Upper lobe of left lung (tissue), 6 donors: ENCODE data around the gene ZNF750. TPM values are rescaled to one million over a fixed set of nuclear protein-coding genes. Genes with fewer than 3 reads are reported as not detected.

Experiments
- ATAC-seq, 2 donors: fragments of 200-7000 bp; cut with Tn5 transposase; one replicate each; pipeline ENCODE4 v1.9.1; 2022; ENCODE audit warnings: mild to moderate bottlenecking in 2 of 2, moderate library complexity in 2 of 2; ENCODE audit not compliant: low FRiP score in 2 of 2
- DNase-seq, 2 donors: peaks; one replicate each; pipeline ENCODE4 v3.0.0-alpha.2; 2019 to 2020
- H3K27ac ChIP-seq, 4 donors: fragments of 200-600 bp; sonication (generic); one replicate each; pipeline ENCODE4 v1.5.1; 2016 to 2019
- H3K27me3 ChIP-seq, 4 donors: fragments of 200-600 bp; sonication (generic); one replicate each; pipeline ENCODE4 v1.5.1; 2017 to 2019
- H3K36me3 ChIP-seq, 4 donors: fragments of 200-600 bp; sonication (generic); one replicate each; pipeline ENCODE4 v1.5.1; 2016 to 2019
- H3K4me1 ChIP-seq, 4 donors: fragments of 200-600 bp; sonication (generic); one replicate each; pipeline ENCODE4 v1.5.1; 2018 to 2019
- H3K4me3 ChIP-seq, 4 donors: fragments of 200-600 bp; sonication (generic); one replicate each; pipeline ENCODE4 v1.5.1; 2017 to 2019; ENCODE audit warnings: mild to moderate bottlenecking in 2 of 4, moderate library complexity in 1 of 4
- H3K9me3 ChIP-seq, 4 donors: fragments of 200-600 bp; sonication (generic); one replicate each; pipeline ENCODE4 v1.5.1; 2018 to 2019
- EP300 ChIP-seq, 4 donors: sonication (generic); formaldehyde crosslinking; IDR thresholded peaks; one replicate each; pipeline ENCODE4 v1.5.1; 2017; ENCODE audit warnings: antibody characterized with exemption in 4 of 4, control low read depth in 2 of 4
- POLR2A ChIP-seq, 4 donors: fragments of 450-650 bp; IDR thresholded peaks; one replicate each; pipeline ENCODE4 v1.5.1; 2016 to 2017; ENCODE audit warnings: antibody characterized with exemption in 4 of 4, mild to moderate bottlenecking in 2 of 4
- POLR2AphosphoS5 ChIP-seq, 2 donors: sonication (generic); formaldehyde crosslinking; IDR thresholded peaks; one replicate each; pipeline ENCODE4 v1.5.1; 2017; ENCODE audit warnings: antibody characterized with exemption in 2 of 2
- WGBS, 2 donors: methylation state at CpG; one replicate each; pipeline ENCODE4 v1.1.5; 2017 to 2018; 5-methylcytosine and 5-hydroxymethylcytosine counted together
- total RNA-seq, 6 donors: library from RNA; depleted of rRNA in 4 of 6; stranded (reverse); fragments of >200 nt in 4 of 6; gene quantifications; one replicate each; pipeline versions ENCODE4 v1.1.0 to v1.2.1, GENCODE V29; 2016 to 2021
- TF ChIP-seq, protein P1 (sequence below), 6 experiments: fragments of 450-650 bp in 4 of 6; fragments of 200-600 bp in 2 of 6; sonication (generic) in 2 of 6; IDR thresholded peaks; one replicate each; pipeline ENCODE4 v1.5.1; 2016 to 2019; ENCODE audit warnings: antibody characterized with exemption in 6 of 6
- donor health status: DM: no; HTN: no; CAD: no; lungs with moderate emphysema.
- donor health status: DM: no; HTN: yes; CAD: no; lungs with severe emphysema.

Gene ZNF750
- total RNA-seq, 6 donors from 2014 or later: 2.9 to 14.4 (median 6.9) TPM

DNA sequence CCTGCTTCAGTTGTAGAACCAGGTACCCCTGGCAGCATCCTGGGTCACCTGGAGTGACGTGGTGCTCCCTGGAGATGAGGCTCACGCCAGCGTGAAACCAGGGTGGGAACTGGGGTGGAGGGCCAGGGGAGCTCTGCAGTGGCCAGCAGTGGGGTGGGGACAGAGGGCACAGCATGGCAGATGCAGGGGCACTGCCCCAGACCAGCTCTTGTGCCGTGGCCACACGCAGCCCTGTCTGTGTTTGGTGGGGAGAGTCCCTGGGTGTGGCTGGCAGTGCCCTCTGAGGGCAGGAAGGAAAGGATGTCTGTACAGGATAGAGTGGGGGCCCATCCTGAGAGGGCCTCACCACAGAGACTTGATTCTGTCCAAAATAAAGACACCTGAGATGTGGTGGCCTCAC lies 24.5 kb downstream of the ZNF750 start:
- Histone ChIP-seq H3K9me3 (peaks cover 0 to 5% (median 0%) of the 10 kb centered on the region in 4 donors), H3K4me1 (peaks cover 0 to 7% (median 2%) of the 10 kb centered on the region in 4 donors), H3K27me3 (no peaks in the 10 kb centered on the region), H3K4me3 (no peak overlapping the region), H3K36me3 (peaks cover 6 to 41% (median 18%) of the 10 kb centered on the region in 4 donors), H3K27ac (peak overlapping the region in 1 of 4 donors; percentile 12)
- TF ChIP-seq, protein P1, sequence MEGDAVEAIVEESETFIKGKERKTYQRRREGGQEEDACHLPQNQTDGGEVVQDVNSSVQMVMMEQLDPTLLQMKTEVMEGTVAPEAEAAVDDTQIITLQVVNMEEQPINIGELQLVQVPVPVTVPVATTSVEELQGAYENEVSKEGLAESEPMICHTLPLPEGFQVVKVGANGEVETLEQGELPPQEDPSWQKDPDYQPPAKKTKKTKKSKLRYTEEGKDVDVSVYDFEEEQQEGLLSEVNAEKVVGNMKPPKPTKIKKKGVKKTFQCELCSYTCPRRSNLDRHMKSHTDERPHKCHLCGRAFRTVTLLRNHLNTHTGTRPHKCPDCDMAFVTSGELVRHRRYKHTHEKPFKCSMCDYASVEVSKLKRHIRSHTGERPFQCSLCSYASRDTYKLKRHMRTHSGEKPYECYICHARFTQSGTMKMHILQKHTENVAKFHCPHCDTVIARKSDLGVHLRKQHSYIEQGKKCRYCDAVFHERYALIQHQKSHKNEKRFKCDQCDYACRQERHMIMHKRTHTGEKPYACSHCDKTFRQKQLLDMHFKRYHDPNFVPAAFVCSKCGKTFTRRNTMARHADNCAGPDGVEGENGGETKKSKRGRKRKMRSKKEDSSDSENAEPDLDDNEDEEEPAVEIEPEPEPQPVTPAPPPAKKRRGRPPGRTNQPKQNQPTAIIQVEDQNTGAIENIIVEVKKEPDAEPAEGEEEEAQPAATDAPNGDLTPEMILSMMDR (IDR thresholded peaks at IDR 0.05): no peak
- ATAC-seq (no peak), DNase-seq (no peak)
- WGBS, 2 donors: 76% methylated on average over 5 of the region's 5 CpGs; no CpG with 5 or more reads in 1 of the 2 donors

DNA sequence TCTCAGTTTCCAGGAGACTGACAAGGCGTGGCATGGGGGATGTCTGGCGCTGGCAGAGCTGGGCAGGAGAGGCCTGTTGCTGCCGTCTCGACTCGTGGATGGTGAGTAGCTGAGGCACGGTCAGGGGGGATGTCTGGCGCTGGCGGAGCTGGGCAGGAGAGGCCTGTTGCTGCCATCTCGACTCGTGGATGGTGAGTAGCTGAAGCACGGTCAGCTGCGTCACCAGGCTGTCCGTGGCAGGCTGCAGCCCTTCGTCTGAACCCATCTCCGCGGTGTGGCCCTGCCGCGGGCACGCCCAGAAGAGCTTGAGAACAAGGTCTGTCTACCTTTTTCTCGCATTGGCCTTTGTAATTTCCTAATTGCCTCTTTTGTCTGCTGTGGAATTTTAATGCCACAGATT lies 25.0 kb downstream of the ZNF750 start:
- Histone ChIP-seq H3K4me1 (peaks cover 0 to 7% (median 2%) of the 10 kb centered on the region in 4 donors), H3K27ac (no peak overlapping the region), H3K27me3 (no peaks in the 10 kb centered on the region), H3K36me3 (peaks cover 6 to 44% (median 18%) of the 10 kb centered on the region in 4 donors), H3K9me3 (peaks cover 0 to 1% (median 0%) of the 10 kb centered on the region in 4 donors), H3K4me3 (no peak overlapping the region)
- DNase-seq: peak in 1 of 2 donors; percentile 76
- TF ChIP-seq EP300 (IDR thresholded peaks at IDR 0.05) (no peak), POLR2A (IDR thresholded peaks at IDR 0.05) (no peak), POLR2AphosphoS5 (IDR thresholded peaks at IDR 0.05) (no peak)
- TF ChIP-seq, protein P1 (IDR thresholded peaks at IDR 0.05): no peak
- WGBS, 2 donors: 96 to 98% methylated on average over 17 to 20 of the region's 20 CpGs
- ATAC-seq: no peak

DNA sequence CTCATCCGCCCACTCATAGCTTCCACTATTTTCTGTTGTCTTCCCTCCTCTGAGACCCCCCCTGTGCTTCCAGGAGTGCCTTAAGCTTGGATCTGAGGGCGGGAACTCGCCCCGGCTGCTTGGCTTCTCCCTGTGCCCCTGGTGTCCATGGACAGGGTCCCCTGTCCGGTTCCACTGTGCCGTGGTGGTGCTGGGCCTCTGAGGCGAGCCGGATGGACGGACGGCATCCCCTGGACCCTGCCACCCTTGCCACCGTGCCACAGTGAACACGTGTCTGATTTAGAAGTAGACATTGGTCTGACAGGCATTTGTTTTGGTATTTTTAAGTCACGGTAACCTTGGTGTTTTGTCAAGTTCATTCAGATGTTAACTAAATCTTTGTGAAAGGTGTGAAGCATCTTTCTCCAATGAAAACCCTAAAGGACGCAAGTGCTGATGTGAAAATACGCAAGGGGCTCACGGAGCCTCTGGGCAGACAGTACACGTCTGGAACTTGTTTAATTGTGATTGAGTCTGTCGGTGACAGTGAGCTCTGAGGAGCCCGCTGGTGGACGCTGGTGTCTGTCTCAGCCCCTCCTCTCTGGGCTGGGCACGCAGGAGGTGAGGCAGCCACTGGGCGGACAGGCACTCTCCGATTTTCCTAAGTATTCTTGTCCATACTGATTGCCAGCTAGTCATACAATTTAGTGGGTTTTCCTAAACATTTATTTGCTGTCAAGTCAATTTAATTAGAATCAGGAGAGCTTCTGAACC lies 26.3 kb downstream of the ZNF750 start:
- ATAC-seq (no peak), DNase-seq (no peak)
- TF ChIP-seq EP300 (IDR thresholded peaks at IDR 0.05) (no peak), POLR2AphosphoS5 (IDR thresholded peaks at IDR 0.05) (no peak), POLR2A (IDR thresholded peaks at IDR 0.05) (no peak)
- TF ChIP-seq, protein P1 (IDR thresholded peaks at IDR 0.05): no peak
- WGBS, 2 donors: 93 to 96% methylated on average over 23 of the region's 23 CpGs
- no peak overlapping the region for H3K27ac ChIP-seq
- H3K9me3 ChIP-seq: no peaks in the 10 kb centered on the region
- no peaks in the 10 kb centered on the region for H3K27me3 ChIP-seq
- no peak overlapping the region for H3K4me3 ChIP-seq
- peaks cover 6 to 47% (median 17%) of the 10 kb centered on the region in 4 donors for H3K36me3 ChIP-seq
- H3K4me1 ChIP-seq: peaks cover 0 to 7% (median 2%) of the 10 kb centered on the region in 4 donors

DNA sequence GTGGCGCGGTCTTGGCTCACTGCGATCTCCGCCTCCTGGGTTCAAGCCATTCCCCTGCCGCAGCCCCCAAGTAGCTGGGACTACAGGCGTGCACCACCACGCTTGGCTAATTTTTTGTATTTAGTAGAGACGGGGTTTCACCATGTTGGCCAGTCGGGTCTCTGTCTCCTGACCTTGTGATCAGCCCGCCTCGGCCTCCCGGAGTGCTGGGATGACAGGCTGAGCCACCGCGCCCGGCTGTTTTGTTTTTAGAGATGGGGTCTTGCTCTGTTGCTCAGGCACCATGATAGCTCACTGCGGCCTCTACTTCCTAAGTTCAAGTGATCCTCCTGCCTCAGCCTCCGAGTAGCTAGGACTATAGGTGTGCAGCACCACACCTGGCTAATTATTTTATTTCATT lies 27.2 kb downstream of the ZNF750 start:
- DNase-seq: no peak
- H3K4me1 ChIP-seq: peaks cover 0 to 7% (median 2%) of the 10 kb centered on the region in 4 donors
- H3K4me3 ChIP-seq: no peak overlapping the region
- no peaks in the 10 kb centered on the region for H3K27me3 ChIP-seq
- WGBS, 2 donors: 98 to 99% methylated on average over 13 to 17 of the region's 17 CpGs
- peaks cover 6 to 48% (median 18%) of the 10 kb centered on the region in 4 donors for H3K36me3 ChIP-seq
- TF ChIP-seq EP300 (IDR thresholded peaks at IDR 0.05) (no peak), POLR2A (IDR thresholded peaks at IDR 0.05) (no peak), POLR2AphosphoS5 (IDR thresholded peaks at IDR 0.05) (no peak)
- TF ChIP-seq, protein P1 (IDR thresholded peaks at IDR 0.05): no peak
- H3K9me3 ChIP-seq: no peaks in the 10 kb centered on the region
- no peak overlapping the region for H3K27ac ChIP-seq
- ATAC-seq: no peak
